Epidermal melanocyte (primary cell): ENCODE measurements around the gene HERC2.
"Not testable (repeated sequence)": the region's sequence is repeated elsewhere in the genome, so short reads cannot be mapped to it uniquely, and the experiment has no call there.

ENCODE experiments used
- DNase-seq: peaks from one replicate; pipeline ENCODE4 v3.0.0; 2011; ENCODE audit warnings: low spot score; ENCODE audit not compliant: insufficient read length

The HERC2 gene, protein sequence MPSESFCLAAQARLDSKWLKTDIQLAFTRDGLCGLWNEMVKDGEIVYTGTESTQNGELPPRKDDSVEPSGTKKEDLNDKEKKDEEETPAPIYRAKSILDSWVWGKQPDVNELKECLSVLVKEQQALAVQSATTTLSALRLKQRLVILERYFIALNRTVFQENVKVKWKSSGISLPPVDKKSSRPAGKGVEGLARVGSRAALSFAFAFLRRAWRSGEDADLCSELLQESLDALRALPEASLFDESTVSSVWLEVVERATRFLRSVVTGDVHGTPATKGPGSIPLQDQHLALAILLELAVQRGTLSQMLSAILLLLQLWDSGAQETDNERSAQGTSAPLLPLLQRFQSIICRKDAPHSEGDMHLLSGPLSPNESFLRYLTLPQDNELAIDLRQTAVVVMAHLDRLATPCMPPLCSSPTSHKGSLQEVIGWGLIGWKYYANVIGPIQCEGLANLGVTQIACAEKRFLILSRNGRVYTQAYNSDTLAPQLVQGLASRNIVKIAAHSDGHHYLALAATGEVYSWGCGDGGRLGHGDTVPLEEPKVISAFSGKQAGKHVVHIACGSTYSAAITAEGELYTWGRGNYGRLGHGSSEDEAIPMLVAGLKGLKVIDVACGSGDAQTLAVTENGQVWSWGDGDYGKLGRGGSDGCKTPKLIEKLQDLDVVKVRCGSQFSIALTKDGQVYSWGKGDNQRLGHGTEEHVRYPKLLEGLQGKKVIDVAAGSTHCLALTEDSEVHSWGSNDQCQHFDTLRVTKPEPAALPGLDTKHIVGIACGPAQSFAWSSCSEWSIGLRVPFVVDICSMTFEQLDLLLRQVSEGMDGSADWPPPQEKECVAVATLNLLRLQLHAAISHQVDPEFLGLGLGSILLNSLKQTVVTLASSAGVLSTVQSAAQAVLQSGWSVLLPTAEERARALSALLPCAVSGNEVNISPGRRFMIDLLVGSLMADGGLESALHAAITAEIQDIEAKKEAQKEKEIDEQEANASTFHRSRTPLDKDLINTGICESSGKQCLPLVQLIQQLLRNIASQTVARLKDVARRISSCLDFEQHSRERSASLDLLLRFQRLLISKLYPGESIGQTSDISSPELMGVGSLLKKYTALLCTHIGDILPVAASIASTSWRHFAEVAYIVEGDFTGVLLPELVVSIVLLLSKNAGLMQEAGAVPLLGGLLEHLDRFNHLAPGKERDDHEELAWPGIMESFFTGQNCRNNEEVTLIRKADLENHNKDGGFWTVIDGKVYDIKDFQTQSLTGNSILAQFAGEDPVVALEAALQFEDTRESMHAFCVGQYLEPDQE (N-terminal part only)

GRCh38 chr15:28322129-28322588 lies at the start of gene HERC2:
HERC2 (minus strand) TSS chr15:28322179; CDS start chr15:28321433, 746 bp downstream.
- DNase-seq: not testable (repeated sequence)

DNA sequence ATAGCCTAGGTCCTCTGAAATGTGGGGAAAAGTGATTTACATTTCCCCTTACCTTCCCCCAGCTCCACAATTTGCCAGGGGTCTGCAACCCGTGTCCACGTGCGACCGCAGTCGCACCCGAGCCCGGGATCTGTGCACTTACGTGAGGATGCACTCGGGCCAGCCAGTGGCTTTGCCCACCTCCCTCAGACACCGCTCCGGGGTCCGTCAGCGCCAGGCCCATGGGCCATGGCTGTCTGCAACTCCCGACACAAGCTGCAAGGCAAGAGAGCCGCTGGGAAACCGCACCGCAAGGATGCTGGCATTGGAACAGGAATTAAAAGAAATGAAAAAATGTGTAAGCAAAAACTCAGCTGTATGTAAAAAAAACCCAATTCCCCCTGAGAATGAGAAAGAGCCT lies 43.5 kb upstream of the HERC2 start:
- DNase-seq: not testable (repeated sequence)

DNA sequence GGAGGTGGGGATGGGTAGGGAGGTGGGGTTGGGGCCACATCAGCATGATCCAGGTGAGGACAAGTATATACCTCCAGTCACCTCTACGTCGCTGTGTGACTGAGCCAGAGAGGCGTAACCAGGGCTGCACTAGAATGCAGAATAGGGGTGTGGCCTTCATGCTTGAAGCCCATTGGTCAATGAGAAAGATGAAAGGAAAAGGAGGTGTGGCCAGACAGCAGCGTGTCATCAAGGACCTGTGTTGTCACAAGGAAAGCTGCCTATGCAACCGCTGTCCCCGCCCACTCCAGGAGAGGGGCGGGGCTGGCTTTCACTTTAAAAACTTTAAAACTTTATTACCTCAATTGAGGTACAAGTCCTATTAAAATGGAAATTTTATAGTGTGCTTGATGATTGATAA lies 36.0 kb upstream of the HERC2 start, which contains the start of gene GOLGA6L24:
GOLGA6L24 (minus strand) TSS at position 101 of the 400 bp plus-strand sequence; CDS start at position 40, 61 bp downstream.
- DNase-seq: not testable (repeated sequence)

DNA sequence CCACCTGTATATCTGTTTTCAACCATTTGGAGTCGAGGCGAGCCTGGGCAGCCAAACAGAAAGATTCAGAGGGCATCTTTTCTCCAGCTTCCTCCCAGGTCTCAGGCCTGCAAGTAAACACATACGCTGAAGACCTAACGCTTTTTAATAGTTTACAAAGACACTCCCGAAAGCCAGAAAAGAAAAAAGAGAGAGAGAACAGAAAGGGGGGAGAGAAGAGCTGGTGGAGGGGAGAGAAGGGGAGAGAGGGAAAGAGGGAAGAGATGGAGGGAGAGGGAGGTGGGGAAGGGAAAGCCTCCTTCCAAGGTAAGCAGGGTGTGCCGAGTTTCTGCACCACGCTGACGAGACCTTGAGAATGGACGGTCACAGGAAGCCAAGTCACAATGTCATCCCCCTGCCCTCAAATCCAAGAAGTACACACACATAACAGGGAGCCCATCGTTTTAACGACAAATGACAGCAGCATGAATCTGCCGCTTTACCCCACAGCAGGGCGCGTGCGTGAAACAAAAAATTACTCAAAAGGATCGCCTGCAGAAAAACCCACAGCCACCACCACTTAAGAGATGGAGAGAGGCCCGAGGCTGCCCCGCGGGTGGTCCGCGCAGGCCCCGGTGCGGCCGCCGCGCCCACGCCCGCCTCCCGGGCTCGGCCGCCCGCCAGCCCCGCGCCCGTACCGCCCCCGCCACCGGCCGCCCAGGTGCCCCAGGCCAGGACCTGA lies 461 bp downstream of the HERC2 start:
- not testable (repeated sequence) for DNase-seq

- DNase-seq: not testable (repeated sequence)
Observed at GRCh38 chr15:28319725-28320124, 2.3 kb downstream of the HERC2 start.

DNA sequence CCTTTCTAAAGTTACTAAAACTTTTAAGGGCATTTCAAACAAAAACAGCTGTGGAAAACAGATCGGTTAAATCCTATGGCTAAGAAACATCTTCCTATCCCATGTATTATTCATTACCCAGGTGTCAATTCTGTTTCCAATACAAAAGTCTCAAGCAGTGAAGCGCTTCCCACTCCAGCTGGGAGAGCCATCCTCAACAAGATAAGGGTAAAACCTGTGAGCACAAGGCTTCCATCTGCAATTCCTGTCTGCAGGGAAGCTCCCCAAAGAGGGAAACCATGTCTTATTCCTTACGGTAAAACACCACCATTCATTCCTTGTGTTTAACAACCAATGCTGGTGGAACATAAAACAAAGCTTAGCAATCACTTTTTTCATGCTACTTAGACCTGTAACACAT lies 3.2 kb downstream of the HERC2 start:
- DNase-seq: not testable (repeated sequence)

DNA sequence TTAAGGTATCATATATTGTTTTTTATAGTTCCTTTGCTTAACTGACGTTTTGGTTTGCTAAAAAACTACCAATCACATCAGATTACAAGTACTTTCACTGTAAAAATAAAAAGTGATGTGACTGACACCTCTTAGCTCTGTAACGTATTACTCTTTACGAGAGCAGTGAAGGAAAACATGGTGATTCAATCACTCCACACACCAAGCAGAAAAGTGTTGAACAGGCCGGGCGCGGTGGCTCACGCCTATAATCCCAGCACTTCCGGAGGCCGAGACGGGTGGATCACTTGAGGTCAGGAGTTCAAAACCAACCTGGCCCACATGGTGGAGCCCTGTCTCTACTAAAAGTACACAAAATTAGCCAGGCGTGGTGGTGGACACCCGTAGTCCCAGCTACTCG lies 3.9 kb downstream of the HERC2 start:
- not testable (repeated sequence) for DNase-seq

- DNase-seq: not testable (repeated sequence)
Observed at GRCh38 chr15:28316958-28317357, 5.0 kb downstream of the HERC2 start.

DNA sequence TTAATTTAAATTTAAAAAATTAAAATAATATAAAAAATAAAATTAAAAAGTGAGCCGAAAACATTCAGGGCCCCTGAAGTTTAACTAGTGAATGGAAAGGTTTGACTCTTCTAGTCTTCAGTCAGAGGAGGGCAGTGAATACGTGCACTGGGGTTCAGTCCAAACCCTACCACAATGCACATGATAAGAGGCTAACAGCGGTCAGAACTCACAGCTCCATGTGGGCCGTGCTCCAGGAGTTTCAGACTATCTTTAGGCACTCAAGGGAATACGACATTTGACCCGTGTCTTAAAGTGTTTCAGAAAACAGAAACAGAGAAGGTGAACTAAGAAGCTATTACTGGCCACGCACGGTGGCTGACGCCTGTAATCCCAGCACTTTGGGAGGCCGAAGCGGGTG lies 11.5 kb downstream of the HERC2 start:
- DNase-seq: not testable (repeated sequence)

DNA sequence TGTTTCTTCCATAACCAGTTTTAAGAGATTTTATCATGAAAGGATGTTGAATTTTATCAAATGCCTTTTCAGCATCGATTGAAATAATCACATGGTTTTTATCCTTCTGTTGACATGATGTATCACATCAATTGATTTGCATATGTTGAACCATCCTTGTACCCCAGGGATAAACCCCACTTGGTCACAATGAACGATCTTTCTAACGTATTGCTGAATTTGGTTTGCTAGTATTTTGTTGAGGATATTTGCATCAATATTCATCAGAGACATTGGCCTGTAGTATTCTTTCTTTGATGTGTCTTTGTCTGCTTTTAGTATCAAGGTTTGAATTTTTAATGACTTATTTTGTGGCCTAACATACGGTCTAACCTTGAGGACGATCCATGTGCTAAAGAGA lies 13.3 kb downstream of the HERC2 start:
- not testable (repeated sequence) for DNase-seq

- not testable (repeated sequence) for DNase-seq
Observed at GRCh38 chr15:28305700-28306099, 16.3 kb downstream of the HERC2 start.

GRCh38 chr15:28297434-28297833 lies 24.5 kb downstream of the HERC2 start:
- not testable (repeated sequence) for DNase-seq

- not testable (repeated sequence) for DNase-seq
Observed at GRCh38 chr15:28296814-28297213, 25.2 kb downstream of the HERC2 start.

- not testable (repeated sequence) for DNase-seq
Observed at GRCh38 chr15:28295009-28295563, 26.9 kb downstream of the HERC2 start.

- not testable (repeated sequence) for DNase-seq
Observed at GRCh38 chr15:28294560-28294959, 27.4 kb downstream of the HERC2 start.

DNA sequence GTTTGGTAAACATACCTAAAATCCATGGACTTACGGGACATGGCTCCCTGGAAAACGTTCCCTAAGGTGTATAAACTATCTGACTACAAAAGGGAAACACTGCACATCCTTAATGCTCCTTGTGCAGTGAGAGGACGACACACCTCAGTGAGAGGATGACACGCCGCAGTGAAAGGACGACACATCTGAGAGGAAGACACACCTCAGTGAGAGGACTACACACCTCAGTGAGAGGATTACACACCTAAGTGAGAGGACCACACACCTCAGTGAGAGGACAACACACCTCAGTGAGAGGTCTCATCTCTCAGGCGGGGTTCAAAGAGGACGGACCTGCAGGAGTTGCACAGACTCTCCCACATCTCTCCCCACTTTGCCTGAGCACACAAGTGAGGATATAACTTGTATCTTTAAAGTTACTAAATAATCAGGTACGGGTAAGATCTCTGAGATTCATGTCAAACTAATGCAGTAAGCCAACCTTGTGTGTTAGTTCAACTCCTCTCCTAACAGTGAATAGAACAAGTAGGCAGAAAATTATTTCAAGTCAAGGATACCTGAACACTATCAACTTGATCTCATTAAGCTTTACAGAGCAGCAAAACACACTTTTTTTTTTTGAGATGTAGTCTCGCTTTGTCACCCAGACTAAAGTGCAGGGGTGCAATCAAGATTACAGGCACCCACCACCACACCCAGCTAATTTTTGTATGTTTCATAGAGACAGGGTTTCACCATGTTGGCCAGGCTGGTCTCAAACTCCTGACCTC lies 32.1 kb downstream of the HERC2 start:
- no peak for DNase-seq

DNA sequence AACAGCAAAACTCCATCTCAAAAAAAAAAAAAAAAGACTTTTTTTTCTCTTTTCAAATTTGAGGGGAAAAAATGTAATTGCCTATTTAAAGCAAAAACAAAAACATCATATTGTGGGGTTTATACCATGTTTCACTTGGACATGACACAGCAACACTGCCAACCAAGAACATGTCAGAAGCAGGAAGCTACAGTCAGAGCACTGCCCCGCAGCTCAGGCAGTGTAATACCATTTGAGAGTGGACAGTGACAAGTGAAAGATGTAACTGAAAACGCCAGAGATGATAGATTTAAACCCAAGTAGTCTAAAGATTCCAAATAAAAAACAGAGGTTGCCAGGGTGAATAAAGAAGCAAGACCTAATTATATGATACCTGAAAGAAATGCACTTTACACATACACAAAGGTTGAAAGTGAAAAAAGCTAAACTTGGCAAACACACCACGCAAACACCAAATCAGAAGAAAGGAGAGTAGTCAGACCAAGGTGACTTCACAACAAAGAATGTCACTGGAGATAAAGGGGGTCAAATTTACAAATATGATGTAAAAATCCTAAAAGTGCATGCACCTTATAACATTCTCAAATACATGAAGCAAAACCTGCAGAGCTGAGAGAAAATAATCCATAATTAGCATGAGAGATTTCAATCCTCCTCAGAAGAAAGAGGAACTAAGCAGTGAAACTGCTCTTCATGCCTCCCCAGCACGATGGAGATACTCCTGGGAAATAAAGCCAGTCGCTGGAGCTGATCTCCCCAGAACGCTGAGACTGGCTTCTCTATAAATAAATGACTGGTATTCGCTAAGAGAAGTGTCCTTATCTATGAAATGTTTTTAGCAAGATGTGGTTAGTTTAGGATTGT lies 32.9 kb downstream of the HERC2 start:
- not testable (repeated sequence) for DNase-seq

- DNase-seq: not testable (repeated sequence)
Observed at GRCh38 chr15:28286659-28287058, 35.3 kb downstream of the HERC2 start.
